Measurements from ENCODE around the gene GLB1L2. TPM values are rescaled to one million over a fixed set of nuclear protein-coding genes. Genes with fewer than 3 reads are reported as not detected.
"Not testable (repeated sequence)": the region's sequence is repeated elsewhere in the genome, so short reads cannot be mapped to it uniquely, and the experiment has no call there.

The GLB1L2 gene
- total and polyA plus RNA-seq, 2 donors (not counting 1 experiment from before 2014, with no cell fraction given) = under 0.01 to 0.11 TPM

DNA sequence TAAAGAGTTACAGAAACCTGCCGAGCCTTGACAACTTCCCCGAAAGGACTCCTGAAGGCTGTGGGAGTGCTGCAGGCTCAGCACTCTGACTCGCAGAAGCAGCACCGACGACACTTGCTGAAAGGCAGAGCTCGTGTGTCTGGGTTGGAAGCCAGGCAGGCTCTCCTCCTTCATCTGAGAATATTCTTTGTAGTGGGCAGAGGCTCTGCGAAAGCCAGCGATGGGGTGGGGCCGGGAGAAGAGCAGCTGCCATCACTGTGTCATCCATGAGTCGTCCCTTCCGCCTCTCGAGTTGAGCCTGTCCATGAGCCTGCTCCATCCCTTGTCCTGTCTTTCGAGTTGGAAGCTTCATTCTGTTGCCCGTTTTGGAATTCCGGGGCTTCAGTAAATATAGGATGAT lies 11.9 kb downstream of the GLB1L2 start:
- DNase-seq (ENCODE audit: low read depth in 2 of 2) = no peak
- Histone ChIP-seq H3K79me2 (ENCODE audit: control insufficient read depth, insufficient read depth, low read length) (no peaks in the 10 kb centered on the region), H3K4me2 (ENCODE audit: extremely low read depth, insufficient read depth, low read length) (no peak overlapping the region), H3K9me3 (ENCODE audit: control insufficient read depth, insufficient read depth, low read depth, low read length) (no peaks in the 10 kb centered on the region), H2AFZ (ENCODE audit: low read length) (no peak overlapping the region), H3K4me3 (replicated peaks in 1 of 4; ENCODE audit: control extremely low read depth in 1 of 4, insufficient read depth in 1 of 4, low read depth in 3 of 4, low read length in 4 of 4) (no peak overlapping the region), H3K9ac (ENCODE audit: insufficient read depth, low read length) (no peak overlapping the region), H3K27me3 (ENCODE audit: control insufficient read depth, insufficient read depth, low read length) (no peaks in the 10 kb centered on the region), H4K20me1 (ENCODE audit: control insufficient read depth, extremely low read depth, insufficient read depth, low read length) (no peaks in the 10 kb centered on the region), H3K4me1 (ENCODE audit: control insufficient read depth, extremely low read depth, insufficient read depth, low read length) (no peaks in the 10 kb centered on the region), H3K27ac (ENCODE audit: insufficient read depth, low read length) (no peak overlapping the region), H3K36me3 (ENCODE audit: control insufficient read depth, insufficient read depth, low read length) (no peaks in the 10 kb centered on the region)
- TF ChIP-seq, protein P1, sequence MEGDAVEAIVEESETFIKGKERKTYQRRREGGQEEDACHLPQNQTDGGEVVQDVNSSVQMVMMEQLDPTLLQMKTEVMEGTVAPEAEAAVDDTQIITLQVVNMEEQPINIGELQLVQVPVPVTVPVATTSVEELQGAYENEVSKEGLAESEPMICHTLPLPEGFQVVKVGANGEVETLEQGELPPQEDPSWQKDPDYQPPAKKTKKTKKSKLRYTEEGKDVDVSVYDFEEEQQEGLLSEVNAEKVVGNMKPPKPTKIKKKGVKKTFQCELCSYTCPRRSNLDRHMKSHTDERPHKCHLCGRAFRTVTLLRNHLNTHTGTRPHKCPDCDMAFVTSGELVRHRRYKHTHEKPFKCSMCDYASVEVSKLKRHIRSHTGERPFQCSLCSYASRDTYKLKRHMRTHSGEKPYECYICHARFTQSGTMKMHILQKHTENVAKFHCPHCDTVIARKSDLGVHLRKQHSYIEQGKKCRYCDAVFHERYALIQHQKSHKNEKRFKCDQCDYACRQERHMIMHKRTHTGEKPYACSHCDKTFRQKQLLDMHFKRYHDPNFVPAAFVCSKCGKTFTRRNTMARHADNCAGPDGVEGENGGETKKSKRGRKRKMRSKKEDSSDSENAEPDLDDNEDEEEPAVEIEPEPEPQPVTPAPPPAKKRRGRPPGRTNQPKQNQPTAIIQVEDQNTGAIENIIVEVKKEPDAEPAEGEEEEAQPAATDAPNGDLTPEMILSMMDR (conservative IDR thresholded peaks at IDR 0.05 in 1 of 2, IDR thresholded peaks at IDR 0.05 in 1 of 2; ENCODE audit: low read depth in 1 of 2, low read length in 2 of 2) = no peak
- TF ChIP-seq EZH2 (IDR thresholded peaks at IDR 0.05; ENCODE audit: low read length, missing control alignments) = no peak

DNA sequence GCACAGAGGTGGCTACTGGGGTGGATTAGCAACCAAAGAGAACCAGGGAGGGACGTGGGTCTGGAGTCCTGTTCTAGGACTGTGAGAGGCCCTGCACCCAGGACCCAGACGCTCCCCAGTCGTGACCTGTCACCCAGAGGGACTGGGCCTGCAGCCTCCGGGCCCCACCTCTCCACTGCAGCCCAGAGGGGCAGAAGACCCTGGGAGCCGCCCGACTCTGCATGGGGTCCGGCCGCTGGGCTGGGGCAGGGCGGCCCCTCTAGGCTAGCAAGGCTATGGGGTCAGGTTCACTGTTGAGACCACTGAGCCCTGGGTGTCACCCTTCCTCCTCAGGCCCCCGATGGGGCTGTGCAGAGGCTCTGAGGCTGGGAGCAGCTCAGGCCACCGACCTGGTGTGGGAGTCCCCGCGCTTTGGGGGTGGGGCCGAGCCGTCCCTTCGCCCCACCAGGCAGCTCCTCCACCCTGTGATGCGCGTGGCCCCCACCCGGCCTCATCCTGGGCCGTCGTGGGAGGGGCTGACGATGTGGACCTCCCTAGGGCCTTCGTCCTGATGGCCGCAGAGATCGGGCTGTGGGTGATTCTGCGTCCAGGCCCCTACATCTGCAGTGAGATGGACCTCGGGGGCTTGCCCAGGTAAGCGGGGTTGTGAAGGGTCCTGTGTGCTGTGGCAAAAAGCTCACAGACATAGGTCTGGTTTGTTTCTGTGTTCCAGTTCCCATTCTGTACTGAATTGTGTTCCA lies 12.9 kb downstream of the GLB1L2 start:
- not testable (repeated sequence) for H2AFZ ChIP-seq (ENCODE audit: low read length); H3K4me1 ChIP-seq (ENCODE audit: control insufficient read depth, extremely low read depth, insufficient read depth, low read length); H3K79me2 ChIP-seq (ENCODE audit: control insufficient read depth, insufficient read depth, low read length); H3K27ac ChIP-seq (ENCODE audit: insufficient read depth, low read length); H4K20me1 ChIP-seq (ENCODE audit: control insufficient read depth, extremely low read depth, insufficient read depth, low read length); H3K36me3 ChIP-seq (ENCODE audit: control insufficient read depth, insufficient read depth, low read length); H3K27me3 ChIP-seq (ENCODE audit: control insufficient read depth, insufficient read depth, low read length); H3K9me3 ChIP-seq (ENCODE audit: control insufficient read depth, insufficient read depth, low read depth, low read length); H3K9ac ChIP-seq (ENCODE audit: insufficient read depth, low read length); DNase-seq (ENCODE audit: low read depth in 2 of 2); H3K4me3 ChIP-seq (replicated peaks in 1 of 4; ENCODE audit: control extremely low read depth in 1 of 4, insufficient read depth in 1 of 4, low read depth in 3 of 4, low read length in 4 of 4); H3K4me2 ChIP-seq (ENCODE audit: extremely low read depth, insufficient read depth, low read length)

DNA sequence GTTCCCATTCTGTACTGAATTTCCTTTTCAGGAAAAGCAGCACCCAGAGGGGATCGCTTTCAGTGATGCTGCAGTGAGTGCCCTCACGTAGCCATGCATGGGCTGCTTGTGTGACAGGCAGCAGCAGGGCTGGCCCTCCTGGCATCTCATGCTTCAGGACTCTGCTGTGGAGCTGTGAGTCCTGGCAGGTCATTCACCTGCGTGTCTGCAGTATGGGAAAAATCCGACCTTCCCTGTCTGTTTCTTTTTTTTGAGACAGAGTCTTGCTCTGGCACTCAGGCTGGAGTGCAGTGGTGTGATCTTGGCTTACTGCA lies 13.4 kb downstream of the GLB1L2 start:
- no peaks in the 10 kb centered on the region for H3K79me2 ChIP-seq (ENCODE audit: control insufficient read depth, insufficient read depth, low read length)
- H3K36me3 ChIP-seq (ENCODE audit: control insufficient read depth, insufficient read depth, low read length) = no peaks in the 10 kb centered on the region
- DNase-seq (ENCODE audit: low read depth in 2 of 2) = no peak
- no peak overlapping the region for H3K4me2 ChIP-seq (ENCODE audit: extremely low read depth, insufficient read depth, low read length)
- TF ChIP-seq EZH2 (IDR thresholded peaks at IDR 0.05; ENCODE audit: low read length, missing control alignments) = no peak
- TF ChIP-seq, protein P1 (conservative IDR thresholded peaks at IDR 0.05 in 1 of 2, IDR thresholded peaks at IDR 0.05 in 1 of 2; ENCODE audit: low read depth in 1 of 2, low read length in 2 of 2) = no peak
- no peaks in the 10 kb centered on the region for H3K27me3 ChIP-seq (ENCODE audit: control insufficient read depth, insufficient read depth, low read length)
- H3K4me3 ChIP-seq (replicated peaks in 1 of 4; ENCODE audit: control extremely low read depth in 1 of 4, insufficient read depth in 1 of 4, low read depth in 3 of 4, low read length in 4 of 4) = no peak overlapping the region
- H2AFZ ChIP-seq (ENCODE audit: low read length) = no peak overlapping the region
- H3K27ac ChIP-seq (ENCODE audit: insufficient read depth, low read length) = no peak overlapping the region
- H3K4me1 ChIP-seq (ENCODE audit: control insufficient read depth, extremely low read depth, insufficient read depth, low read length) = no peaks in the 10 kb centered on the region
- no peaks in the 10 kb centered on the region for H4K20me1 ChIP-seq (ENCODE audit: control insufficient read depth, extremely low read depth, insufficient read depth, low read length)
- no peaks in the 10 kb centered on the region for H3K9me3 ChIP-seq (ENCODE audit: control insufficient read depth, insufficient read depth, low read depth, low read length)
- no peak overlapping the region for H3K9ac ChIP-seq (ENCODE audit: insufficient read depth, low read length)
